Hepatocyte (in vitro differentiated cells): ENCODE measurements around the gene AGBL5. TPM values are rescaled to one million over a fixed set of nuclear protein-coding genes. Genes with fewer than 3 reads are reported as not detected.
A peak's percentile ranks its signal among the peaks of the same experiment; 100 is the strongest.

Experiments used
- DNase-seq: peaks from one replicate; pipeline ENCODE4 v3.0.0-alpha.2; 2016; ENCODE audit warnings: low spot score
- H2AFZ ChIP-seq: fragments of 200-600 bp; sonication (generic); 2 replicates; pipeline ENCODE4 v1.6.0; 2016; ENCODE audit warnings: antibody characterized with exemption, mild to moderate bottlenecking
- H3K27ac ChIP-seq: fragments of 200-600 bp; sonication (generic); 2 replicates; pipeline ENCODE4 v1.5.1; 2016; ENCODE audit warnings: mild to moderate bottlenecking
- H3K27me3 ChIP-seq: fragments of 200-600 bp; sonication (generic); 2 replicates; pipeline ENCODE4 v1.6.1; 2016
- H3K36me3 ChIP-seq: fragments of 200-600 bp; sonication (generic); replicated peaks from 2 replicates; pipeline ENCODE4 v1.5.1; 2016; ENCODE audit warnings: low read depth; ENCODE audit not compliant: insufficient read depth
- H3K4me1 ChIP-seq: fragments of 200-600 bp; sonication (generic); 2 replicates; pipeline ENCODE4 v1.5.1; 2016; ENCODE audit warnings: mild to moderate bottlenecking, moderate library complexity; ENCODE audit not compliant: insufficient read depth
- H3K4me2 ChIP-seq: fragments of 200-600 bp; sonication (generic); 2 replicates; pipeline ENCODE4 v1.6.0; 2016
- H3K4me3 ChIP-seq: fragments of 200-600 bp; sonication (generic); 2 replicates; pipeline ENCODE4 v1.5.1; 2016; ENCODE audit warnings: mild to moderate bottlenecking
- H3K79me2 ChIP-seq: fragments of 200-600 bp; sonication (generic); 2 replicates; pipeline ENCODE4 v1.6.0; 2017; ENCODE audit warnings: mild to moderate bottlenecking
- H3K9me2 ChIP-seq: fragments of 200-600 bp; sonication (generic); replicated peaks from 2 replicates; pipeline ENCODE4 v1.6.0; 2017; ENCODE audit warnings: mild to moderate bottlenecking; ENCODE audit not compliant: insufficient read depth
- H3K9me3 ChIP-seq: fragments of 200-600 bp; sonication (generic); 2 replicates; pipeline ENCODE4 v1.5.1; 2016; ENCODE audit warnings: low read depth, mild to moderate bottlenecking
- H4K20me1 ChIP-seq: fragments of 200-600 bp; sonication (generic); 2 replicates; pipeline ENCODE4 v1.6.0; 2016; ENCODE audit warnings: mild to moderate bottlenecking; ENCODE audit not compliant: insufficient read depth, poor library complexity, severe bottlenecking
- EZH2 ChIP-seq: fragments of 200-600 bp; sonication (generic); IDR thresholded peaks from 2 replicates; pipeline ENCODE4 v1.6.1; 2016; ENCODE audit warnings: antibody characterized with exemption, mild to moderate bottlenecking, borderline replicate concordance
- EZH2phosphoT487 ChIP-seq: fragments of 200-600 bp; sonication (generic); IDR thresholded peaks from one replicate; pipeline ENCODE4 v1.6.1; 2018; ENCODE audit warnings: antibody characterized with exemption, mild to moderate bottlenecking, low read depth, moderate library complexity; ENCODE audit not compliant: unreplicated experiment, severe bottlenecking
- WGBS: methylation state at CpG from one replicate; pipeline ENCODE4 v1.1.6; 2016; ENCODE audit warnings: low lambda C conversion rate; ENCODE audit errors: missing lambda C conversion rate; 5-methylcytosine and 5-hydroxymethylcytosine counted together
- polyA plus RNA-seq: library from polyadenylated mRNA; unstranded; fragments of >200 nt; fragmentation: Nextera tagmentation; extraction: Ambion mirVana; gene quantifications from 2 replicates; pipeline ENCODE4 v1.2.1, GENCODE V29; 2016
- total RNA-seq: library from RNA; depleted of rRNA; stranded (reverse); fragments of >200 nt; gene quantifications from 2 replicates; pipeline ENCODE4 v1.2.3, GENCODE V29; 2014
- TF ChIP-seq, protein P1 (sequence below): fragments of 200-600 bp; sonication (generic); IDR thresholded peaks from 2 replicates; pipeline ENCODE4 v1.5.1; 2016; ENCODE audit warnings: antibody characterized with exemption, mild to moderate bottlenecking; ENCODE audit not compliant: poor library complexity

The AGBL5 gene
- total and polyA plus RNA-seq, 2 experiments from 2014 or later = 12.9 to 20.2 TPM

DNA sequence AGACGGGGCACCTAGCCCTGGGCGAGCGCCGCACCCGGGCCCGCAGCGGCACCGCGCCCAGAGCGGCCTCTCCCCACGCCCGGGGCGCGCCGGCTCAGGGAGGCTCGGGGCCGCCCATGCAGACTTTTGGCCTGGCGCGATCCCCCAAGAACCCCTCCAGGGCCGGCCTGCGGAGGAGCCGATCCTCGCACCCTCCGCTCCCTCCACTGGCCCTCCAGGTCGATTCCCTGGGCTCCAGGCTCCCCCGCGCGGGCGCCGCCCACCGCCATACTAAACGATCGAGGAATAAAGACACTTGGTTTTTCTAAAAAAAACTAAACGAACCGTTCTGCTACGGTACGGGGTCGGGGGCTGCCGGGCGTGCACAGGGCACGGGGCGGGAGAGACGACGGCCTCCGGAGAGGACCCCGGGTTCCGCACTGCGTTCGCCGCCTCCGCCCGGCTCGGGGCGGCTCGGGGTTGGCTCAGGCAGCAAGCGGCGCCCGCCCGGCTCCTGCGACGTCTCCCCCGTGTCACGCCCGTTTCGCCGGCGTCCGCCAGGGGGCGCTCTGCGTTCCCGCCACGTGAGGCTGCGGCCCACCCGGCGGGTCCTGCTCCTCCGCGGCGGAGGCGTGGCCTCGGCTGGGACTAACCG, 34.7 kb downstream of the AGBL5 start:
- peak overlapping the region; percentile 96 for H2AFZ ChIP-seq
- H3K4me1 ChIP-seq = peaks cover 18% of the 10 kb centered on the region
- no peaks in the 10 kb centered on the region for H3K9me3 ChIP-seq
- H3K4me2 ChIP-seq = peak overlapping the region; percentile 100
- peaks cover 3% of the 10 kb centered on the region for H3K79me2 ChIP-seq
- peak overlapping the region; percentile 96 for H3K27ac ChIP-seq
- no peaks in the 10 kb centered on the region for H3K9me2 ChIP-seq
- peak; percentile 97 for DNase-seq
- WGBS = 0% methylated on average over 17 of the region's 81 CpGs
- peak overlapping the region; percentile 91 for H3K4me3 ChIP-seq
- no peaks in the 10 kb centered on the region for H3K27me3 ChIP-seq
- no peak for TF ChIP-seq EZH2
- TF ChIP-seq, protein P1, sequence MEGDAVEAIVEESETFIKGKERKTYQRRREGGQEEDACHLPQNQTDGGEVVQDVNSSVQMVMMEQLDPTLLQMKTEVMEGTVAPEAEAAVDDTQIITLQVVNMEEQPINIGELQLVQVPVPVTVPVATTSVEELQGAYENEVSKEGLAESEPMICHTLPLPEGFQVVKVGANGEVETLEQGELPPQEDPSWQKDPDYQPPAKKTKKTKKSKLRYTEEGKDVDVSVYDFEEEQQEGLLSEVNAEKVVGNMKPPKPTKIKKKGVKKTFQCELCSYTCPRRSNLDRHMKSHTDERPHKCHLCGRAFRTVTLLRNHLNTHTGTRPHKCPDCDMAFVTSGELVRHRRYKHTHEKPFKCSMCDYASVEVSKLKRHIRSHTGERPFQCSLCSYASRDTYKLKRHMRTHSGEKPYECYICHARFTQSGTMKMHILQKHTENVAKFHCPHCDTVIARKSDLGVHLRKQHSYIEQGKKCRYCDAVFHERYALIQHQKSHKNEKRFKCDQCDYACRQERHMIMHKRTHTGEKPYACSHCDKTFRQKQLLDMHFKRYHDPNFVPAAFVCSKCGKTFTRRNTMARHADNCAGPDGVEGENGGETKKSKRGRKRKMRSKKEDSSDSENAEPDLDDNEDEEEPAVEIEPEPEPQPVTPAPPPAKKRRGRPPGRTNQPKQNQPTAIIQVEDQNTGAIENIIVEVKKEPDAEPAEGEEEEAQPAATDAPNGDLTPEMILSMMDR = peak; percentile 85
- no peaks in the 10 kb centered on the region for H3K36me3 ChIP-seq
- H4K20me1 ChIP-seq = peaks cover 3% of the 10 kb centered on the region

DNA sequence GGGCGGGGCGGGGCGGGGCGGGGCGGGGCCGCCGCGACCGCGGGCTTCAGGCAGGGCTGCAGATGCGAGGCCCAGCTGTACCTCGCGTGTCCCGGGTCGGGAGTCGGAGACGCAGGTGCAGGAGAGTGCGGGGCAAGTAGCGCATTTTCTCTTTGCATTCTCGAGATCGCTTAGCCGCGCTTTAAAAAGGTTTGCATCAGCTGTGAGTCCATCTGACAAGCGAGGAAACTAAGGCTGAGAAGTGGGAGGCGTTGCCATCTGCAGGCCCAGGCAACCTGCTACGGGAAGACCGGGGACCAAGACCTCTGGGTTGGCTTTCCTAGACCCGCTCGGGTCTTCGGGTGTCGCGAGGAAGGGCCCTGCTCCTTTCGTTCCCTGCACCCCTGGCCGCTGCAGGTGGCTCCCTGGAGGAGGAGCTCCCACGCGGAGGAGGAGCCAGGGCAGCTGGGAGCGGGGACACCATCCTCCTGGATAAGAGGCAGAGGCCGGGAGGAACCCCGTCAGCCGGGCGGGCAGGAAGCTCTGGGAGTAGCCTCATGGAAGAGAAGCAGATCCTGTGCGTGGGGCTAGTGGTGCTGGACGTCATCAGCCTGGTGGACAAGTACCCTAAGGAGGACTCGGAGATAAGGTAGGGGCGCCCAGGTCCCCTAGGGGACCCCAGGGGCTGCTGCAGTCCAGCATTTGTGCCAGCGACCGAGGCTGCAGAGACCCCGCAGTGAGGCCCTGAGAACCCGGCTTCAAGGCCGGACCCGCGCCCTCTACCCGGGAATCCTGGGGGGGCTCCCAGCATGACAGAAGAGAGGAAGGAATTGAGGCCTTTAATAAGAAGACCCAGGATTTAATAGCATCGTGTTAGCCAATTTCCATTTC, 35.5 kb downstream of the AGBL5 start, which contains the start of gene KHK:
Gene KHK, plus strand, starts transcription at position 49 of the 870 bp plus-strand sequence. Its CDS starts 488 bp downstream, at position 537.
- H3K27me3 ChIP-seq = no peaks in the 10 kb centered on the region
- no peaks in the 10 kb centered on the region for H3K36me3 ChIP-seq
- H3K79me2 ChIP-seq = no peaks in the 10 kb centered on the region
- no peaks in the 10 kb centered on the region for H3K9me3 ChIP-seq
- peak within 1 kb of the TSS; percentile 96 for H3K27ac ChIP-seq
- H3K9me2 ChIP-seq = no peaks in the 10 kb centered on the region
- TF ChIP-seq, protein P1 = no peak
- TF ChIP-seq EZH2phosphoT487 (no peak), EZH2 (no peak)
- peaks cover 3% of the 10 kb centered on the region for H4K20me1 ChIP-seq
- 12% methylated on average over 35 of the region's 54 CpGs for WGBS
- DNase-seq = peak; percentile 68
- H2AFZ ChIP-seq = peak within 1 kb of the TSS; percentile 96
- H3K4me3 ChIP-seq = peak within 1 kb of the TSS; percentile 91
- peaks cover 13% of the 10 kb centered on the region for H3K4me1 ChIP-seq
- H3K4me2 ChIP-seq = peak within 1 kb of the TSS; percentile 100

DNA sequence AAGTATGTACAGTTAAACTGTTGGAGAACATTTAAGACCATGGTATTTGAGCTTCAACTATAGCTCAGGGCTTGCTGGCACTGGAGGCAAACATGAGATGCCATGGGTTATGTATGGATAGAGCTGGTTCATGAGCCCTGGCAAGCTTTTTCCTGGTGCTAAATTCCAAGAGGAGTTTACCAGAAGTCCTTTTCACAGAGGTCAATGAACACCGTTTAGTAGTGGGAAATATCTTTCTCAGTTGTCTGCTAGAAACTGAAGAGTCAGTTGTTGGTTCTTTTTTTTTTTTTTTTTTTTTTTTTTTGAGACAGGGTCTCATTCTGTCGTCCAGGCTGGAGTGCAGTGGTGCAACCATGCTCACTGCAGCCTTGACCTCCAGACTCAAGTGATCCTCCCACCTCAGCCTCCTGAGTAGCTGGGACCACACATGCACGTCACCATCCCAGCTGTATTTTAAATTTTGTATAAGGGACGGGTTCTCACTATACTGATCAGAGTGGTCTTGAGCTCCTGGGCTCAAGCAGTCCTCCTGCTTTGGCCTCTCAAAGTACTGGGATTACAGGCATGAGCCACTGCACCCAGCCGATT, 36.4 kb downstream of the AGBL5 start:
- Histone ChIP-seq H3K4me1 (peaks cover 16% of the 10 kb centered on the region), H4K20me1 (peaks cover under 1% of the 10 kb centered on the region), H3K9me2 (no peaks in the 10 kb centered on the region), H3K4me3 (no peak overlapping the region), H3K4me2 (peak overlapping the region; percentile 100), H3K27me3 (no peaks in the 10 kb centered on the region), H3K9me3 (no peaks in the 10 kb centered on the region), H3K79me2 (no peaks in the 10 kb centered on the region), H3K27ac (no peak overlapping the region), H3K36me3 (no peaks in the 10 kb centered on the region), H2AFZ (no peak overlapping the region)
- WGBS = 80% methylated on average over 5 of the region's 5 CpGs
- TF ChIP-seq EZH2phosphoT487 (no peak), EZH2 (no peak)
- TF ChIP-seq, protein P1 = no peak
- no peak for DNase-seq
